Esophagus squamous epithelium (tissue), 5 donors: ENCODE data around the gene EMX2. TPM values are rescaled to one million over a fixed set of nuclear protein-coding genes. Genes with fewer than 3 reads are reported as not detected.

Source experiments
- DNase-seq: peaks from one replicate; lab custom pipeline; 2025; lab: John Stamatoyannopoulos, UW
- H3K27ac ChIP-seq, 4 donors: fragments of 200-600 bp; sonication (generic); one replicate each; pipeline ENCODE4 v1.5.1; 2016 to 2019; ENCODE audit warnings: mild to moderate bottlenecking in 1 of 4
- H3K27me3 ChIP-seq, 4 donors: fragments of 200-600 bp; sonication (generic); 1 replicate in 3 of 4; 2 replicates in 1 of 4; pipeline versions ENCODE4 v1.5.1 to v1.6.0; 2017 to 2021; ENCODE audit warnings: antibody characterized with exemption in 1 of 4
- H3K36me3 ChIP-seq, 3 donors: fragments of 200-600 bp; sonication (generic); one replicate each; pipeline ENCODE4 v1.5.1; 2016 to 2019
- H3K4me1 ChIP-seq, 3 donors: fragments of 200-600 bp; sonication (generic); one replicate each; pipeline ENCODE4 v1.5.1; 2017 to 2019
- H3K4me3 ChIP-seq, 4 donors: fragments of 200-600 bp; sonication (generic); 1 replicate in 3 of 4; 2 replicates in 1 of 4; pipeline ENCODE4 v1.5.1; 2016 to 2019; ENCODE audit warnings: mild to moderate bottlenecking in 2 of 4, moderate library complexity in 1 of 4
- H3K9me3 ChIP-seq, 3 donors: fragments of 200-600 bp; sonication (generic); one replicate each; pipeline ENCODE4 v1.5.1; 2016 to 2019
- POLR2A ChIP-seq, 4 donors: fragments of 450-650 bp; IDR thresholded peaks; one replicate each; pipeline ENCODE4 v1.6.1; 2017; ENCODE audit warnings: antibody characterized with exemption in 4 of 4, mild to moderate bottlenecking in 4 of 4, moderate library complexity in 3 of 4
- WGBS, 2 donors: methylation state at CpG; one replicate each; pipeline ENCODE4 v1.1.5; 2018; 5-methylcytosine and 5-hydroxymethylcytosine counted together
- intact Hi-C: fragments of 100-400 bp; cut with DNase I; formaldehyde crosslinking; loops from one replicate; pipeline ENCODE4 v1.15.0; 2022
- total RNA-seq, 4 donors: library from RNA; depleted of rRNA; stranded (reverse); fragments of >200 nt; gene quantifications; one replicate each; pipeline ENCODE4 v1.1.0, GENCODE V29; 2016
- TF ChIP-seq, protein P1 (sequence below), 6 experiments: fragments of 450-650 bp in 4 of 6; fragments of 200-600 bp in 2 of 6; sonication (generic) in 2 of 6; IDR thresholded peaks; one replicate each; pipeline ENCODE4 v1.5.1; 2016 to 2019; ENCODE audit warnings: antibody characterized with exemption in 6 of 6, mild to moderate bottlenecking in 4 of 6, moderate library complexity in 4 of 6
- donor health status: DM: yes; HTN: yes; CAD: no.

Gene EMX2
- total RNA-seq, 4 donors from 2014 or later: 0.19 TPM; not detected in 3

- Histone ChIP-seq H3K27me3 (peaks cover 44 to 100% (median 69%) of the 10 kb centered on the region in 4 donors), H3K4me1 (peaks cover 26 to 69% (median 46%) of the 10 kb centered on the region in 3 donors), H3K27ac (no peak overlapping the region), H3K36me3 (no peaks in the 10 kb centered on the region), H3K9me3 (no peaks in the 10 kb centered on the region), H3K4me3 (no peak overlapping the region)
- intact Hi-C loops: no loop called here
- TF ChIP-seq, protein P1, sequence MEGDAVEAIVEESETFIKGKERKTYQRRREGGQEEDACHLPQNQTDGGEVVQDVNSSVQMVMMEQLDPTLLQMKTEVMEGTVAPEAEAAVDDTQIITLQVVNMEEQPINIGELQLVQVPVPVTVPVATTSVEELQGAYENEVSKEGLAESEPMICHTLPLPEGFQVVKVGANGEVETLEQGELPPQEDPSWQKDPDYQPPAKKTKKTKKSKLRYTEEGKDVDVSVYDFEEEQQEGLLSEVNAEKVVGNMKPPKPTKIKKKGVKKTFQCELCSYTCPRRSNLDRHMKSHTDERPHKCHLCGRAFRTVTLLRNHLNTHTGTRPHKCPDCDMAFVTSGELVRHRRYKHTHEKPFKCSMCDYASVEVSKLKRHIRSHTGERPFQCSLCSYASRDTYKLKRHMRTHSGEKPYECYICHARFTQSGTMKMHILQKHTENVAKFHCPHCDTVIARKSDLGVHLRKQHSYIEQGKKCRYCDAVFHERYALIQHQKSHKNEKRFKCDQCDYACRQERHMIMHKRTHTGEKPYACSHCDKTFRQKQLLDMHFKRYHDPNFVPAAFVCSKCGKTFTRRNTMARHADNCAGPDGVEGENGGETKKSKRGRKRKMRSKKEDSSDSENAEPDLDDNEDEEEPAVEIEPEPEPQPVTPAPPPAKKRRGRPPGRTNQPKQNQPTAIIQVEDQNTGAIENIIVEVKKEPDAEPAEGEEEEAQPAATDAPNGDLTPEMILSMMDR (IDR thresholded peaks at IDR 0.05): no peak
- DNase-seq: no peak
- 50 to 56% methylated on average over 2 of the region's 3 CpGs for WGBS, 2 donors
Measured at GRCh38 chr10:117539903-117540639, 2.5 kb upstream of the EMX2 start.

- intact Hi-C loops: no loop called here
- Histone ChIP-seq H3K4me1 (peaks cover 33 to 69% (median 47%) of the 10 kb centered on the region in 3 donors), H3K27me3 (peaks cover 46 to 100% (median 69%) of the 10 kb centered on the region in 4 donors), H3K9me3 (no peaks in the 10 kb centered on the region), H3K36me3 (no peaks in the 10 kb centered on the region), H3K4me3 (no peak overlapping the region), H3K27ac (no peak overlapping the region)
- TF ChIP-seq, protein P1 (IDR thresholded peaks at IDR 0.05): no peak
- no peak for TF ChIP-seq POLR2A (IDR thresholded peaks at IDR 0.05)
- DNase-seq: no peak
- 34 to 36% methylated on average over 14 of the region's 14 CpGs for WGBS, 2 donors
Measured at GRCh38 chr10:117540640-117541404, 1.7 kb upstream of the EMX2 start.

- Histone ChIP-seq H3K27ac (peak overlapping the region in 3 of 4 donors; percentile 25 to 67 (median 58)), H3K36me3 (no peaks in the 10 kb centered on the region), H3K9me3 (no peaks in the 10 kb centered on the region), H3K4me3 (peak overlapping the region in 3 of 4 donors; percentile 9 to 52 (median 45)), H3K27me3 (peaks cover 51 to 100% (median 69%) of the 10 kb centered on the region in 4 donors), H3K4me1 (peaks cover 33 to 69% (median 47%) of the 10 kb centered on the region in 3 donors)
- TF ChIP-seq, protein P1 (IDR thresholded peaks at IDR 0.05): no peak
- TF ChIP-seq POLR2A (IDR thresholded peaks at IDR 0.05): no peak
- DNase-seq: no peak
- intact Hi-C loops: no loop called here
- 13 to 25% methylated on average over 32 of the region's 32 CpGs for WGBS, 2 donors
Measured at GRCh38 chr10:117541405-117541908, 1.1 kb upstream of the EMX2 start.

- Histone ChIP-seq H3K27me3 (peaks cover 53 to 100% (median 70%) of the 10 kb centered on the region in 4 donors), H3K36me3 (no peaks in the 10 kb centered on the region), H3K4me3 (peak overlapping the region in 3 of 4 donors; percentile 9 to 52 (median 45)), H3K27ac (peak overlapping the region in 3 of 4 donors; percentile 25 to 67 (median 58)), H3K4me1 (peaks cover 33 to 69% (median 47%) of the 10 kb centered on the region in 3 donors), H3K9me3 (no peaks in the 10 kb centered on the region)
- TF ChIP-seq, protein P1 (IDR thresholded peaks at IDR 0.05): no peak
- TF ChIP-seq POLR2A (IDR thresholded peaks at IDR 0.05): no peak
- intact Hi-C loops: no loop called here
- 6 to 9% methylated on average over 27 to 48 of the region's 62 CpGs for WGBS, 2 donors
- no peak for DNase-seq
Measured at GRCh38 chr10:117541909-117542705, 439 bp upstream of the EMX2 start.
